ENCODE data around the gene DNAJC3.
"Not testable (repeated sequence)": the region's sequence is repeated elsewhere in the genome, so short reads cannot be mapped to it uniquely, and the experiment has no call there.

The DNAJC3 gene, protein sequence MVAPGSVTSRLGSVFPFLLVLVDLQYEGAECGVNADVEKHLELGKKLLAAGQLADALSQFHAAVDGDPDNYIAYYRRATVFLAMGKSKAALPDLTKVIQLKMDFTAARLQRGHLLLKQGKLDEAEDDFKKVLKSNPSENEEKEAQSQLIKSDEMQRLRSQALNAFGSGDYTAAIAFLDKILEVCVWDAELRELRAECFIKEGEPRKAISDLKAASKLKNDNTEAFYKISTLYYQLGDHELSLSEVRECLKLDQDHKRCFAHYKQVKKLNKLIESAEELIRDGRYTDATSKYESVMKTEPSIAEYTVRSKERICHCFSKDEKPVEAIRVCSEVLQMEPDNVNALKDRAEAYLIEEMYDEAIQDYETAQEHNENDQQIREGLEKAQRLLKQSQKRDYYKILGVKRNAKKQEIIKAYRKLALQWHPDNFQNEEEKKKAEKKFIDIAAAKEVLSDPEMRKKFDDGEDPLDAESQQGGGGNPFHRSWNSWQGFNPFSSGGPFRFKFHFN

DNA sequence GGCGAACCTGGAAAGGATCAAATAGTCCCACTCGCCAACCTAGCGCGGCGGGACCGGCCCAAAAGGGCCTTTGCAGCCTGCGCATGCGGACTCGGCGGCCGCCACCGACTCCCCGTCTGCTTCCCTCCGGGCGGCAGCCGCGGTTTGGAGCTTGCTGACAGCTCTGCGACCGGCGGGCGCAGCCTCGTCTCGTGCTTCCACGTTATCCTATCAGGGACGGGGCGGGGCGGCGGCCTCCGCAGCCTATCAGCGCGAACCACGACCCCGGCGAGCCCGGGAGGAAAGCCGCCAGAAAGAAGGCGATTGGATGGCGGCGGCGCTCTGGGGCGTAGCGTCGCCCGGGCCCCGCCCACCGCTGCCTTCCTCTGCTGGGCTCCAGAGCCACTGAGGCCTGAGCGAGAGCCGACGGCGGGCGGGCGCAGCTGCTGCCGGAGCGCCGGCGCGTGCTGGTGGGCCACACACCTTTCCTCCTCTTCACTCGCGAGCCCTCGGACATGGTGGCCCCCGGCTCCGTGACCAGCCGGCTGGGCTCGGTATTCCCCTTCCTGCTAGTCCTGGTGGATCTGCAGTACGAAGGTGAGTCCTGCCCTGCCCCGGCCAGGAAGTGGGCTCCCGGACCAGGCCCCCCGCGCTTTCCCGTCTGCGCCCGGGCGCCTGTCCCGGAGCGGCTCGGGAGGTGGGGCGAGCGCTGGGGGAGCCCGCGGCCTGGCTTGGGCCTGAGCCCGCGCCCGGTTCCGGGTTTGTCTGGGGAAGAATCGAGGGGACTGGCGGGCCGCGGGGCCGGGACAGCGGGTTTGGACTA is at the start of gene DNAJC3:
DNAJC3 (plus strand) TSS at position 378 of the 802 bp plus-strand sequence; CDS start at position 495, 117 bp downstream.
- DNase-seq, result peak; percentile 98

DNA sequence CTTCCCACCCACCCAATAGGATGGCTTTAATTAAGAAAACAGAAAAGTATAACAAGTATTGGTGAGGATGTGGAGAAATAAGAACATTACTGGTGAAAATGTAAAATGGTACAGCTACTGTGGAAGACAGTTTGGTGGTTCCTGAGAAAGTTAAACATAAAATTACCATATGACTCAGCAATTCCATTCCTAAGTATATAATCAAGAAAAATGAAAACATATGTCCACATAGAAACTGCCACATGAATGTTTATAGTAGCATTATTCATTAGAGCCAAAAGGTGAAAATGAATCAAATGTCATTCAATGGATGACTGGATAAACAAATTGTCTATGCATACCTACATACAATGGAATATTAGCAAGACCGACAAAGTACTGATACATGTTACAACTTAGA is 49.3 kb upstream of the DNAJC3 start:
- DNase-seq, result no peak

DNA sequence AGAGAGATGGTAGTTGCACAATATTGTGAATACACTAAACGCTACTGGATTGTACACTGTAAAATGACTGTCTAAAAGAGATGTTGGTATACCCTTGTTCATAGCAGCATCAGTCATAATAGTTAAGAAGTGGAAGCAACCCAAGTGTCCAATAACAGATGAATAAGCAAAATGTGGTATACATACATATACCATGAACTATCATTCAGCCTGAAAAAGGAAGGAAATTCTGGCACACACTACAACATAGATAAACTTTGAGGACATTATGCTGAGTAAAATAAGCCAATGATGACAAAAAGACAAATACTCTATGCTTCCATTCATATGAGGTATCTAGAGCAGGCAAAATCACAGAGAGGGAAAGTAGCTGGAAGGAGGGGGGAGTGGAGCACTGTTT is 48.5 kb upstream of the DNAJC3 start:
- DNase-seq, result no peak

DNA sequence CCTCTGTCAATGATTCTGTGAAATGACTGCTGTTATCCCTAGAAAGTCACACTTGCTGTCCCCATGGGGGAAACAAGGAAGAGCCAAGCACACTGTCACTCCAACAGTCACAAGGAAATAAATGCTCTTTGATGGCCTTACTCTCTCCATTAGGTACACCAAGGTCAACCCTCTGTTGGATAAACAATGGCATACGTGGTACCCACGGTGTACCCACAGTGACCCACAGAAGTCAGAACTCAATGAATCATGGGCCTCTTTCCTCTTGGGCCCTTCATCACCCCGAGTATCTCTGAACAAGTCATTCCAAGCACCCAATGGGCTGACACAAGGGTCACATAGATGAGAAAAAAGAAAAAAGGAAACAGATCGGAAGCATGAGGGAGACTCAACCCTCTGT is 47.9 kb upstream of the DNAJC3 start:
- DNase-seq, result no peak

DNA sequence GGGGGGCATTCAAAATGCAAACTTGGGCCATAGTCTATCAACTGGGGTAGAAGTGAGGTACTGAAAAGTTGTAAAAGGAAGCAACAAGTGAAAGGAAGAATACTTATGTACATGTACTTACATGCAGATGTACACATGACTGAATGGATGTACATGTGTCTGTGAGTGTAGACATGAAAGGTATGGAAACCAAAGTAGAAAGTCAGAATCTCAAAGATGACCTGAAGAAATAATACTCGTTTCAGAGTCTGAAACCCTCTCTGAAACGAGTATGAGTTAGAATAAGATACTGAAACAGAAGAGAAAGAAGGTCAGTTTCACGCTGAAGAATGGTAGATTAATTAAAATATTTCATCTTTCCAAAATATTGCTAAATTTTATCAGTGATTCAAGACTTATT is 46.3 kb upstream of the DNAJC3 start:
- no peak for DNase-seq

DNA sequence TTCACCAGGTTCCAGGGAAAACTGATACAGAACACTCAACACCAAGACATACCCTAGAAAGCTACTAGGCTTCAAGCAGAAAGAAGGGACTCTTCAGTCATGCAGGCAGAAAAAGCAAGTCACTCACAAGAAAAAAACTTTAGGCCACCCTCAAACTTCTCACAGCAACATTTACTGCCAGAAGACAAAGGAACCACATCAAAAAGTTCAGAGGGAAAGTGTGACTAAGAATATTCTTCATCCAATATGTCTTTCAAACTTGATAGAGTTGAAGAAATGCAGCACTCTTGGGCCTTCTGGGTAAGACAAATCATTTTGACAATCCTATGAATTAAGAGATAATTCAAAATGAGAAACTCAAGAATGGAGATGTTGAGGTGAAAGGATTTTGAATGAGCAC is 40.1 kb upstream of the DNAJC3 start:
- DNase-seq, result no peak

DNA sequence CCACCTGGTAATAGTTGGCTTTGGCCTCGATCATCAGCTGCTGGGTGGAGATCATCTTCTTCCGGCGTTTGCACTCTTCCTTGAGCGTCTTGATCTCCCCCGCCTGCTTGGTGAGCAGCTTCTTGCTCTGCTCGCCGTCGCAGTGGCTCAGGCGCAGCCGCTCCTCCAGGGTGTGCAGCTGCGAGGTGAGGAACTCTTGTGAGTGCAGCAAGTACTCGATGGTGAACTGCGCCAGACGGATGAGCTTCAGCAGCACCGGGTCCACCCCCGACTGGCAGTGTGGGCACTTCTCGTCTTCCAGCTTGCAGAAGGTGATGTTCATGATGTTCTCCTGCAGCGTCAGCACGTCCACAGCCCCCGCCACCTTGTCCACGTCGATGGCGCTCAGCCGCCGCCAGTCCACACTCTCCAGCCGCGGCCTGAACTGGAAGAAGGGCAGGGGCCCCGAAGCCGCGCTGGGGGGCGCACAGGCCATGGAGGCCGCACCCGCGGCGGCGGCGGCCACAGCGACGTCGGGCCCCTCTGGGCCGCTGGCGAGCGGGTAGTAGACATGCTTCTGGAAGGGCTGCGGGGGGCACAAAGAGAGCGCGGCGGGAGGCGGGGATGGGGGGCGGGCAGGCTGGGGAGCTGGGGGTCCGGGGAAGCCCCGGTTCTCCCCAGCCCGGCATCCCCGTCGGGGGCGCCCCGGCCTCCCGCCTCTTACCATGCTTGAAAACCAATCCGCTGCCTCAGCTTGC is 35.5 kb upstream of the DNAJC3 start:
- DNase-seq, result no peak

DNA sequence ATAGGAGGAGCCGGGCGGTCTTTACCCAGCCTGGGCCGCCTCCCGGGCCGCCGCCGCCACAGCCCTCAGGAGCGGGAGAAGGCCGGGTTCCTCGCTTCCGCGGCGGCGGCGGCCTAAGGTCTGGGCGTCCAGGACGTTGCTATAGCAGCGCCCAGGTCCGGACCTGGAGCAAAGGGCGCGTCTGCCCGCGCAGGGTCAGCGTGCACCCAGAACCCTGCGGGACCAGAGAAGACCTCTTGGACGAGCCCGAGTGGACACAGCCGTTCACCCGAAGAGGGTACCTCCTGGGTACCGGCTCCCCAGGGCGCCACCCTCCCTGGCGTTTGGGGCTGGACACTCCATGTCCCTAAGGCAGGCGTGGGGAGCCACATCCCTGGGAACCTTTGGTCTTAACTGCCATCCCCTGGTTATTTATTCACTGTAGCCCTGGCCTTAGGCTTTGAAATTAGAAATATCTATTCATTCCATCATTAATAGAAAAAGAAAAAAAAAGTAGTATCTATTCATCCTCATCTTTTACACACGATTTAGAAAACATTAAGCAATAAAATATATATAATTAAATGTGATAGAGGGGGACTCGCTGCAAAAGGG is 34.8 kb upstream of the DNAJC3 start:
- DNase-seq, result no peak

DNA sequence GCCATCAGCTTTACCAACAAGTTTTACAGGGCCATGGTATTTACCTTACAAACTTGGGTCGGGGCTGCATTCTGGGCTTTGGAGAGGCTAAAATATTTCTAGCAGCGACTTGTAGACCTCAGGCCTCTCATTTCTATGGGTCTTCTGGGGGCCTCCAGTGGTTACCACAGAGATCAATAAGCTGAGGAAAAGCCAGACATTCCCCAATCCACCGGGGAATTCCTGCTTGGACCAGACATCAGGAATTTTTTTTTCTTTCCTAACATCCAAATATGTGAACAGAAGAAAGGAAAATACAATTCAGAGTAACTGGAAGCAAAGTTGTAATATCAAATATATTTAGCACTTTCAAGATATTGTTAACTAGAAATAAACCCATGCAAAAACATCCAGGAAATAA is 33.9 kb upstream of the DNAJC3 start:
- no peak for DNase-seq

DNA sequence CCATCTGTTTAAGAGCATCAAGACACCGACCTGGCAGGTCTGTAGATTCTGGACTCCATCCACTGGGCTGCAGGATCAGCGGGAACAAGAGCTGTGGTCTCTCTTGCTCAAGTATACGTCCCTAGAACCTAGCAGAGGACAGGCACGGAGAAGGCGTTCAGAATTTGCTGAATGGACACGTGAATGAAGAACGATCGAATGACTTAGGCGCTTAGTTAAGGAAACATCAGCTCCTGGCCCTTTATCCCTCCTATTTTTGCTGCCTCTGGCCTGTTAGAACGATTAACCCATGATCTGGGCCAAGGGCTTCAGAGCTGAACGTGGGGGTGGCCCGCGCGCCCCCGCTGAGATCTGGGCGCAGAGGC is 33.4 kb upstream of the DNAJC3 start:
- DNase-seq, result no peak

DNA sequence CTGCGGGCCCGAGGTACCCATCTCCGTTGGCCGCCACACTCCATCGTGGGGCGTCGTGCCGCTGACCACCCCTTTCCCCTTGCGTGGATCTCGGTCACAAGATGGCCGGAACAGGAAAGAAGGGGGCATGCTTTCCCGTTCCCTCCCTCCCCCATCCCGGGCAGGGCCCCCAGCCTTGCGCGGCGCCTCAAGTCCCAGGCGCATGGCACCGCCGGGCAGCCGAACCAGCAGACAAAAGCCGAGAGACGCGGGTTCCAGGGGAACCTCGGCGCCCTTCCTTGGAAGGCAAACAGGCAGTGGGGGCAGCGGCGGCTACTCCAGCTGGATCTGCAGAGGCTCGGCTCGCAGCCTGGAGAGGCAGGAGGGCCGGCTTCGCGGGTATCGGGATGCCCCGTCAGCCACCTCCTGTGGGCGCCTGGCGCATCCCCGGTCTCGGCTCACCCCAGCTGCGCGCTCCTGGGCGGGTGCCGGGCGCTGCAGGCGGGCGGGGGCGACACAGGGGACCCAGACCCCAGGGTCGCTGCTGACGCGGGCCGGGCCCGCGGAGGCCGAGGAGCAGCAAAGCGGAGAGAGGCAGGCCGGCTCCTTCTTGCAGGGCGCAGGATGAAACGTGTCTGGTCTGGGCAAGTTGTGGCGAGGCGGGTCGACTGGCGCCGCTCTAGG is 32.9 kb upstream of the DNAJC3 start:
- DNase-seq, result no peak

DNA sequence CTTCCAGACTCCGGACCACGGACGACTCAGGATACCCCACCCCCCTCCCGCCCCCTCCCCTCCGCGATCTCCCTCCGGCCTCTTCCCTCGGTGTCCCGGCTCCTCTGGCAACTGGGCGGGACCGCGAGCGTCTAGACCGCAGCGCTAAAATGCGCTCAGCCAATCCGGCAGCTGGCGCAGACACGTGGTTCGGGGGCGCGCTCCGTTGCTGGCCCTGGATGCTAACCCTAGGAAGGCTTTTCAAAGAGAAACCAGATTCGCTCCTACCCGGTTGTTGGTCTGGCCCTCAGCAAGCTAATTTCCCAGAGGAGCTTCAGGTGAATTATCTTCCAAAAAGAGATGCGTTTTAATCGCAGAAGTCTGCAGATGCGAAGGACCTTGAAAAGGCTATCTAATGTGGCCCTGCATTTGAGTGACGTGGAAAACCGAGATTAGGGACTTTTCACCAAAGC is 32.3 kb upstream of the DNAJC3 start, which contains the start of gene DZIP1:
DZIP1 (minus strand) TSS at position 106 of the 452 bp plus-strand sequence. CDS start 2,677 bp downstream, outside the sequence.
- no peak for DNase-seq

DNA sequence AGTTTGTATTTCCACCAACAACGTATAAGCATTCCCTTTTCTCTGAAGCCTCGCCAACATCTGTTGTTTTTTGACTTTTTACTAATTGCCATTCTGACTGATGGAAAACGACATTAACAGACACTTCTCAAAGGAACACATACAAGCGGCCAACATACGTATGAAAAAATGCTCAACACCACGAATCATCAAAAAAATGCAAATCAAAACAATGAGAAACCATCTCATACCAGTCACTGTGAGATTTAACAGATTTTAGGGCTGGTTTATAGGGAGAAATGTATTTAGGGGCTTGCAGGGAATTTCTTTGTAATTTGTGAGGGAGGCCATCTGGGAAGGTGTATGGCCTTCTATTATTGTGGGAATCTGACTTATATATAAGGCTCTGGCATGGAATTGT is 29.6 kb upstream of the DNAJC3 start:
- DNase-seq, result no peak

DNA sequence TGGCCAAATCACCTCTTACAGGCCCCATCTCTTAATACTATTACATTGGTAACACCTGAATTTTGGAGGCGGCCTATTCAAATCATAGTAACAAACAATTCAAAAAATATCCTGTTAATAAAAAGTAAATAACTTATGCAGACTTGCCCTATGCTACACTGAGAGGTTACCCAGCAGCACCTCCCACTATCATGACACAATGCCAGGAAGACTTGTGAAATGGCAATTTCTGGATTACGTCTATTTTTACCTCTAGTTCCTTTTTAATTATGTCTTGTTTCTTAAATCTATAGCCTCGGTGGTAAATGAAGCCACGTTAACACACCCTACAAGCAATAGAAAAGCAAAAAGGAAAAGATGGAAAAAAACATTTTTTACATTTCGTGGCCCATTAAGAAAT is 26.2 kb upstream of the DNAJC3 start:
- no peak for DNase-seq

DNA sequence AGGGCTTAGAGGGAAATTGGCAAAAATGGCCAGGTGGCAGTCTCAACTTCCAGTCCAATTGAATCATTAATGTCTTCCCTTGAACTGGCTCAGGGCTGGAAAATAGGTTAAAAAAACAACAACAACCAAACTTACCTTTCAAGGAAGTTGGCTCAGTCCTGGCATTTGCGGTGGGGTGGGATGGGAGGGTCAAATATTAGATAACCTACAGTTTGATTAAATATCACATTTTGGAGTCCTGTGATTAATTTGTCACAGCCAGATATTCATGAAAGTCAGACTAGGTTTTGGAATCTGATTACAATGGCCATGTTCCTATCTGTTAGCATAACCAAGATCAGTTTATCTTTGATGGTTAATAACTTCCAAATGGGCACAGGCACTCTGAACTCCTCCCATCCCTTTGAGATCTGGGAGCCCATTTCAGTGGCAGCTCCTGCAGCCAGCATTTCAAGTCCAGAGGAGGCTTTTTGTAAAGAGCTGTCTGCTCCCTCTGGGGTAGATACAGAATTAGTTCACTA is 24.6 kb upstream of the DNAJC3 start:
- DNase-seq, result no peak

DNA sequence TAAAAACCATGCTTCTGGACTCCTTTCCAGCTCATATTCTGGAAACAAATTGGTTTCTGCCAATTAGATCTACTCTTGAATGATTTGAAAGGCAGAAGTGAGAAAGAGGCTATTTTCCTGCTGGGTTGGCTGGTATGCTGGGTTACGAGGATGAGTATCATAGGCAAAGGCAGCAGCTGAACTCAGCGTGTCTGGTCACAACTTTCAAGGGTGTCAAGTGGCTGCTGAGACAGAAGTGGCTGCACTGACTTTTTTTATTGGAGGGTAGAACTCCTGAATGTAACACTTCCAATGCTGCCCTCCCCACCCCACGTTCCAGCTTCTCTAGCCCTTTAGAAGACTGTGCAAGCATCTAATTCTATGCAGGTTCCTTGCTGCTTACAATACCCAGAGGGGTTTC is 24.1 kb upstream of the DNAJC3 start:
- no peak for DNase-seq

DNA sequence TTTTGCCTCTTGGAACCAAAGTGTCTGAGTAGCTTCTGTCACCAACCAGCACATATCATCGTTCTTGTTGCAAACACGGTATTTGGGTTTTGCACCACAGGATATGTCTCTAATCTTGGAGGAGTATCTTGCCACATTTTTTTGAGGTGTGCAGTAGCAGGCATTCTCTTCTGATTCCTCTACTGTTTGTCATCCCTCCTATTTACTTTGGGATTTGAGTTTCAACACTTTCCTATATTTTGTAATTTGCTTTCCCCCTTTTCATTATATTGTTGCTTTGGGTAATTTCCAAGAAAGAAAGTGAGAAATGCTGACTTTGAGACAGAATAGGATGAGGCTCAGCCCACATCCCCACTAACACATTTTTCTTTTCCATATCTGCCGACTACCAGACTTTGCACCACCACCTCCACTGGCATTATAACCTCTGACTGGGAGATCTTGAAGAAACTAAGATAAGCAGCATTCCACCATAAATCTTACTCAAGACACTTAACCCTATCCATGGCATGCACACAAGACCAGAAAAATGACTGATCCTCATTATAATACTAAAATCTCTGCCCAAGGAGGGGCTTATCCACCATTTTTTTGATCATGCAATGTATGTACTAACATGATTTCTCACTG is 20.4 kb upstream of the DNAJC3 start:
- no peak for DNase-seq

DNA sequence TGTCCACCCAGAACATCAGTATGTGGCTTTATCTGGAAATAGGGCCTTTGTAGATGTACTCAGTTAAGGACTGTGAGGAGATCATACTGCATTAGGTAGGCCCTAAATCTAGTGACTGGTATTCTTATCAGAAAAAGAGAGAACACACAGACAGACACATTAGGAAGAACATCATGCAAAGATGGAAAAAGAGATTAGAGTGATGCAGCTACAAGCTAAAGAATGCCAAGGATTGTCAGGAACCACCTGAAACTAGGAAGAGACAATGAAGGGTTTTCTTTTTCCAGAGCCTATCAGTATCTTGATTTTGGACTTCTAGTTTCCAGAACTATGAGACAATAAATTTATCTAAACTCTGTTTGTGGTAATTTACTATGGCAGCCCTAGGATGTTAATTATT is 17.4 kb upstream of the DNAJC3 start:
- DNase-seq, result no peak

DNA sequence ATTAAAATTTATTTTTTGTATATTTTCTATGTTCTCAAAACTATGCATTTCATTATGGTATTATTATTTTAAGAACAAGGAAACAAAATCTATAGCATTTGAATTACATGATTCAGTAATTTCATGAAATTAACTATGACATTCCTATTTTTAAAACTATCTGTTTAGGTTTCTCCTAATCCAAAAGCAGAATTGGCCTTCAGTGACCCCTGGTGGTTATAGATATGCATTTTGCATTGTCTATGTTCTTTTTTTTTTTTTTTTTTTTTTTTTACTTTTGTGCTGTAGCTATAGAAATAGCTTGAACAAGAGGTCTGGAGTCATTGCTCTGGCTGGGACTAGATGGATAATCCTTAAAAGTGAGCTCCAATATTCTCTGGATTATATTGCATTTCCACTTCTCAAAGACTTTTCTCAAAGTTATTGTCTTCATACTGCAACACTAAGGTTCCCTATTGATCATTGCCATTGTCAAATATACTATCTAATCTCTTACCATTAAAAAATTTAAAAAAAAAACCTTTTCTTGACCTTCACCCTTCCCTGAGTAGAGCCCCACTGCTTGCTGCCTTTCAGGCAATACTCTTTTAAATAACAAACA is 15.9 kb upstream of the DNAJC3 start:
- peak; percentile 43 for DNase-seq

DNA sequence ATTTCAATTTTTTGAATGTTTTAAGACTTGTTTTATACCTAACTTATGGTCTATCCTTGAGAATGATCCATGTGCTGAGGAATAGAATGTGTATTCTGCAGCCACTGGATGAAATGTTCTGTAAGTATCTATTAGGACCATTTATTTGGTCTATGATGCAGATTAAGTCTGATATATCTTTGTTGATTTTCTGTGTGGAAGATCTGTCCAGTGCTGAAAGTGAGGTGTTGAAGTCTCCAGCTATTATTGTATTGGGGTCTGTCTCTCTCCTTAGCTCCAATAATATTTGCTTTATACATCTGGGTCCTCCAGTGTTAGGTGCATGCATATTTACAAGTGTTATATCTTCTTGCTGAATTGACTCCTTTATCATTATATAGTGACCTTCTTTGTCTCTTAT is 9.7 kb upstream of the DNAJC3 start:
- DNase-seq, result not testable (repeated sequence)

DNA sequence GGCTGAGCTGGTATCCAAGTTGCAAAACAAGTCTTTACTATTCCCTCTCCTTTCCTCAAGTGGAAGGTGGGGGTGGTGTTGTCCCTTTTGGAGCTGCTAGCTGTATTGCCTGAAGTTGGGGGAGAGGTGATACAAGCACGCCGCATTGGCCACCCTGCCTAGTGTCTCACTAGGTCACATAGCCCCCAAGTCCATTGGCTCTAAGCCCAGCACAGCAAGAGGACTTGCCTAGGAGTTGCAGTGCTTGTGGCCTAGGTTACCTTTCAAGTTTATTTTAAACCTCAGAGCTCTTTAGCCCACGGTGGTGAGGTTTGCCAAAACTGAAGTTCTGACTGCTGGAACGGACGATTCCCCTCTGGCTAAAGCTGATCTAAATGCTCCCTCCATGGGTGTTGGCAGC is 5.3 kb upstream of the DNAJC3 start:
- no peak for DNase-seq
